ENCODE data around the gene TSHZ2.

- TF ChIP-seq, protein P1, sequence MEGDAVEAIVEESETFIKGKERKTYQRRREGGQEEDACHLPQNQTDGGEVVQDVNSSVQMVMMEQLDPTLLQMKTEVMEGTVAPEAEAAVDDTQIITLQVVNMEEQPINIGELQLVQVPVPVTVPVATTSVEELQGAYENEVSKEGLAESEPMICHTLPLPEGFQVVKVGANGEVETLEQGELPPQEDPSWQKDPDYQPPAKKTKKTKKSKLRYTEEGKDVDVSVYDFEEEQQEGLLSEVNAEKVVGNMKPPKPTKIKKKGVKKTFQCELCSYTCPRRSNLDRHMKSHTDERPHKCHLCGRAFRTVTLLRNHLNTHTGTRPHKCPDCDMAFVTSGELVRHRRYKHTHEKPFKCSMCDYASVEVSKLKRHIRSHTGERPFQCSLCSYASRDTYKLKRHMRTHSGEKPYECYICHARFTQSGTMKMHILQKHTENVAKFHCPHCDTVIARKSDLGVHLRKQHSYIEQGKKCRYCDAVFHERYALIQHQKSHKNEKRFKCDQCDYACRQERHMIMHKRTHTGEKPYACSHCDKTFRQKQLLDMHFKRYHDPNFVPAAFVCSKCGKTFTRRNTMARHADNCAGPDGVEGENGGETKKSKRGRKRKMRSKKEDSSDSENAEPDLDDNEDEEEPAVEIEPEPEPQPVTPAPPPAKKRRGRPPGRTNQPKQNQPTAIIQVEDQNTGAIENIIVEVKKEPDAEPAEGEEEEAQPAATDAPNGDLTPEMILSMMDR (IDR thresholded peaks at IDR 0.05; ENCODE audit: poor library complexity), result no peak
- TF ChIP-seq EZH2 (IDR thresholded peaks at IDR 0.05; ENCODE audit: borderline replicate concordance), result no peak
- no peak for TF ChIP-seq EZH2phosphoT487 (IDR thresholded peaks at IDR 0.05; ENCODE audit: low read depth, severe bottlenecking, unreplicated experiment)
These were observed 45.7 kb upstream of the TSHZ2 start for GRCh38 chr20:52926505-52926904.
